ENCODE data around the gene DENND5A.

DNA sequence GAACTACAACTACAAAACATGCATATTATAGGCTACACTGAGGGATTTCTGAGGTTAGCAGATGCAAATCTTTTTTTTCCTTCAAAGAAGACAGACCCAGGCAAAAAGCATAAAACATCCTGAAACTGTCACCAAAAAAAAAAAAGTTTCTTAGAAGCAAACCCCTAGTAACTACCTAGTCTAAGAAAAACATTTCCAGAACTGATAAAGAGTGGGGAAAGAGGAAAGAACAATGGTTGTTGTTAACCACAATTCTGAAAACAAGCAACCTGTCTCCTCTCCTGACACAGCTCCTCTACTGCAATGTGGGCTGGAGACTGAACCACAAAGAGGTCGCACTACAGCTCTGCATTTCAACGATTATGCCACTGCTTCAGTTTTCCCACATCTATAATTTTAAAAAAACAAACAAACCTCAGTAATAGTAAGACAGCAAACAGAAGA, 15.0 kb downstream of the DENND5A start:
- TF ChIP-seq, protein P1, sequence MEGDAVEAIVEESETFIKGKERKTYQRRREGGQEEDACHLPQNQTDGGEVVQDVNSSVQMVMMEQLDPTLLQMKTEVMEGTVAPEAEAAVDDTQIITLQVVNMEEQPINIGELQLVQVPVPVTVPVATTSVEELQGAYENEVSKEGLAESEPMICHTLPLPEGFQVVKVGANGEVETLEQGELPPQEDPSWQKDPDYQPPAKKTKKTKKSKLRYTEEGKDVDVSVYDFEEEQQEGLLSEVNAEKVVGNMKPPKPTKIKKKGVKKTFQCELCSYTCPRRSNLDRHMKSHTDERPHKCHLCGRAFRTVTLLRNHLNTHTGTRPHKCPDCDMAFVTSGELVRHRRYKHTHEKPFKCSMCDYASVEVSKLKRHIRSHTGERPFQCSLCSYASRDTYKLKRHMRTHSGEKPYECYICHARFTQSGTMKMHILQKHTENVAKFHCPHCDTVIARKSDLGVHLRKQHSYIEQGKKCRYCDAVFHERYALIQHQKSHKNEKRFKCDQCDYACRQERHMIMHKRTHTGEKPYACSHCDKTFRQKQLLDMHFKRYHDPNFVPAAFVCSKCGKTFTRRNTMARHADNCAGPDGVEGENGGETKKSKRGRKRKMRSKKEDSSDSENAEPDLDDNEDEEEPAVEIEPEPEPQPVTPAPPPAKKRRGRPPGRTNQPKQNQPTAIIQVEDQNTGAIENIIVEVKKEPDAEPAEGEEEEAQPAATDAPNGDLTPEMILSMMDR (IDR thresholded peaks at IDR 0.05): no peak
- TF ChIP-seq POLR2A (IDR thresholded peaks at IDR 0.05): no peak

All from Peyer's patch (tissue), 4 donors.